ENCODE measurements around the gene TEAD2. TPM values are rescaled to one million over a fixed set of nuclear protein-coding genes. Genes with fewer than 3 reads are reported as not detected.

Gene TEAD2
- polyA plus RNA-seq, 1 donor from 2014 or later, result 1.0 TPM

DNA sequence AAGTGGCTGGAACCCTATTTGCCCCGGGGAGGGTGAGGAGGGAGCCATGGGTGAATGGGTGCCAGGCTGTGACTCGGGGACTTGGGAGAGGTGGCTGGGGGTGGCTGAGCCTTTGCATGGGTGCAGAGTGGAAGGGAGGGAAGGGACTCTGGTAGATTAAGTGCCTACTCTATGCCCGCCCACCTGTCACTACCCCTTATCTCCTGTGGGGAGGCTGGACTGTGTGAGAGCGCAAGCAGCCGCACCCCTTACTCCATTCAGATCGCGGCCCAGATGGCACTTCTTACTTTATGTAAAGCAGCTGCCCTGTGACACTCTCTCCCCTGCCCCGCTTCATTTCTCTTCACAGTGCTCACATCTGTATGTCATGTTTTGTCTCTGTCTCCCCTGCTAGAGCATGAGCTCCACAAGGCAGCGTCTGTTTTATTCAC lies 28.7 kb upstream of the TEAD2 start:
- Histone ChIP-seq H3K79me2 (replicated peaks; ENCODE audit: insufficient read depth, low read length) (no peaks in the 10 kb centered on the region), H3K9me3 (ENCODE audit: low read length) (no peaks in the 10 kb centered on the region), H3K27me3 (ENCODE audit: insufficient read depth, low read depth, low read length) (no peaks in the 10 kb centered on the region)

GRCh38 chr19:49390131-49390928 lies 28.1 kb upstream of the TEAD2 start:
- H3K36me3 ChIP-seq (ENCODE audit: insufficient read depth, low read length), result no peaks in the 10 kb centered on the region
- H4K20me1 ChIP-seq (ENCODE audit: insufficient read depth), result no peaks in the 10 kb centered on the region
- no peaks in the 10 kb centered on the region for H3F3A ChIP-seq (ENCODE audit: insufficient read depth, low read length, poor library complexity, severe bottlenecking)
- H3K9ac ChIP-seq (ENCODE audit: low read length), result no peak overlapping the region
- no peak overlapping the region for H2AFZ ChIP-seq (ENCODE audit: low read depth, low read length)
- H3K27me3 ChIP-seq (ENCODE audit: insufficient read depth, low read depth, low read length), result no peaks in the 10 kb centered on the region
- no peak for TF ChIP-seq EP300 (conservative IDR thresholded peaks at IDR 0.05; ENCODE audit: poor library complexity, severe bottlenecking)
- H3K4me3 ChIP-seq (ENCODE audit: low read length), result no peak overlapping the region
- H3K27ac ChIP-seq (ENCODE audit: low read length), result no peak overlapping the region
- no peaks in the 10 kb centered on the region for H3K9me2 ChIP-seq (ENCODE audit: insufficient read depth, low read length)
- no peaks in the 10 kb centered on the region for H3K9me3 ChIP-seq (ENCODE audit: low read length)
- H3K79me2 ChIP-seq (replicated peaks; ENCODE audit: insufficient read depth, low read length), result no peaks in the 10 kb centered on the region
- no peak overlapping the region for H3K4me2 ChIP-seq (ENCODE audit: low read length)

More for the DNA sequence above, 28.7 kb upstream of the TEAD2 start:
- Histone ChIP-seq H2AFZ (ENCODE audit: low read depth, low read length) (no peak overlapping the region), H4K20me1 (ENCODE audit: insufficient read depth) (no peaks in the 10 kb centered on the region), H3K36me3 (ENCODE audit: insufficient read depth, low read length) (no peaks in the 10 kb centered on the region), H3K4me2 (ENCODE audit: low read length) (no peak overlapping the region), H3K9me2 (ENCODE audit: insufficient read depth, low read length) (no peaks in the 10 kb centered on the region), H3K4me3 (ENCODE audit: low read length) (no peak overlapping the region), H3K9ac (ENCODE audit: low read length) (no peak overlapping the region), H3K27ac (ENCODE audit: low read length) (no peak overlapping the region), H3F3A (ENCODE audit: insufficient read depth, low read length, poor library complexity, severe bottlenecking) (no peaks in the 10 kb centered on the region)
- no peak for TF ChIP-seq EP300 (conservative IDR thresholded peaks at IDR 0.05; ENCODE audit: poor library complexity, severe bottlenecking)
- no peak for TF ChIP-seq MXI1 (conservative IDR thresholded peaks at IDR 0.05; ENCODE audit: poor library complexity, severe bottlenecking)

- Histone ChIP-seq H3K27ac (ENCODE audit: low read length) (no peak overlapping the region), H3K4me2 (ENCODE audit: low read length) (no peak overlapping the region), H3K27me3 (ENCODE audit: insufficient read depth, low read depth, low read length) (no peaks in the 10 kb centered on the region), H3K36me3 (ENCODE audit: insufficient read depth, low read length) (no peaks in the 10 kb centered on the region), H3K4me3 (ENCODE audit: low read length) (no peak overlapping the region), H2AFZ (ENCODE audit: low read depth, low read length) (no peak overlapping the region), H3K9me2 (ENCODE audit: insufficient read depth, low read length) (no peaks in the 10 kb centered on the region), H3F3A (ENCODE audit: insufficient read depth, low read length, poor library complexity, severe bottlenecking) (no peaks in the 10 kb centered on the region), H4K20me1 (ENCODE audit: insufficient read depth) (no peaks in the 10 kb centered on the region), H3K9ac (ENCODE audit: low read length) (no peak overlapping the region), H3K79me2 (replicated peaks; ENCODE audit: insufficient read depth, low read length) (no peaks in the 10 kb centered on the region), H3K9me3 (ENCODE audit: low read length) (no peaks in the 10 kb centered on the region)
- TF ChIP-seq POLR2AphosphoS5 (IDR thresholded peaks at IDR 0.05) (no peak), TAF1 (IDR thresholded peaks at IDR 0.05; ENCODE audit: low read depth) (no peak), MXI1 (conservative IDR thresholded peaks at IDR 0.05; ENCODE audit: poor library complexity, severe bottlenecking) (no peak), EP300 (conservative IDR thresholded peaks at IDR 0.05; ENCODE audit: poor library complexity, severe bottlenecking) (no peak), RAD21 (conservative IDR thresholded peaks at IDR 0.05) (no peak), CTCF (IDR thresholded peaks at IDR 0.05; ENCODE audit: poor library complexity, severe bottlenecking) (no peak), EZH2 (IDR thresholded peaks at IDR 0.05; ENCODE audit: borderline replicate concordance, insufficient read depth, low read length, poor library complexity, severe bottlenecking) (no peak)
These were observed 27.2 kb upstream of the TEAD2 start for GRCh38 chr19:49389406-49389805.

Measured in neural cell (in vitro differentiated cells).